MM.1S (cell line): ENCODE data around the gene PLEKHA5.

Experiments used
- CTCF ChIP-seq: fragments of 300-600 bp; sonication (generic); IDR thresholded peaks from 2 replicates; pipeline ENCODE4 v1.5.1; 2016; ENCODE audit warnings: antibody characterized with exemption, low read length, mixed read lengths
- EZH2 ChIP-seq: fragments of 300-600 bp; sonication (generic); optimal IDR thresholded peaks from 2 replicates; pipeline ENCODE3; 2017; ENCODE audit warnings: low read depth, mild to moderate bottlenecking, antibody characterized with exemption, low read length, mixed read lengths
- EZH2phosphoT487 ChIP-seq: fragments of 300-600 bp; sonication (generic); IDR thresholded peaks from 2 replicates; pipeline ENCODE4 v1.6.1; 2018; ENCODE audit warnings: antibody characterized with exemption, low read length

DNA sequence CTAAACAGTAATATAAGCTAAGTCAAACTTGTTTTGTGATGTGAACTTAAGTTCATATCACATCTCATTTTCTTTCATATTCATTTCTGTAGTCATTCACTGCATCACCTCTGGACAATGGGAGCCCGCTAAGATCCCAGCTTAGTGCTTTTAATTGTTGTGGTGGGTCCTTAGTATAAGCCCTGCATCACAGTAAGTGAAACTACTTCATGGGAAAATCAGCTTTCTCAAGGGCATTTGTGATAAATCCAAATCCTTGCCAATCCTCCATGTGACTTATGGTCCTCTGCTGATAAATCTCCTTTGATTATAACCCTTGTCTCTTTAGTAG is 98.3 kb downstream of the PLEKHA5 start:
- no peak for TF ChIP-seq CTCF
- no peak for TF ChIP-seq EZH2
- TF ChIP-seq EZH2phosphoT487: no peak
